Stomach (tissue), 4 donors: ENCODE results near the gene RAD50.

Experiments used
- CTCF ChIP-seq, 7 experiments: fragments of 450-650 bp in 4 of 7; fragments of 200-600 bp in 3 of 7; sonication (generic) in 3 of 7; IDR thresholded peaks; one replicate each; pipeline ENCODE4 v1.5.1; 2016 to 2019; ENCODE audit warnings: antibody characterized with exemption in 7 of 7, control low read depth in 2 of 7, mild to moderate bottlenecking in 1 of 7
- POLR2A ChIP-seq, 4 donors: fragments of 450-650 bp; IDR thresholded peaks; one replicate each; pipeline ENCODE4 v1.6.1; 2016; ENCODE audit warnings: antibody characterized with exemption in 4 of 4, control low read depth in 2 of 4, mild to moderate bottlenecking in 1 of 4, moderate library complexity in 1 of 4
- POLR2AphosphoS5 ChIP-seq, 3 donors: sonication (generic); formaldehyde crosslinking; IDR thresholded peaks; one replicate each; pipeline ENCODE4 v1.6.1; 2016; ENCODE audit warnings: antibody characterized with exemption in 3 of 3

GRCh38 chr5:132594170-132594569 is 37.4 kb downstream of the RAD50 start:
- TF ChIP-seq POLR2A (IDR thresholded peaks at IDR 0.05), result no peak
- TF ChIP-seq CTCF (IDR thresholded peaks at IDR 0.05), result no peak
- TF ChIP-seq POLR2AphosphoS5 (IDR thresholded peaks at IDR 0.05), result no peak
